ENCODE measurements around the gene EHD1.

The EHD1 gene

GRCh38 chr11:64804346-64805210 is 73.8 kb downstream of the EHD1 start:
- Histone ChIP-seq H3K9me3 (ENCODE audit: control insufficient read depth, low read length) (no peaks in the 10 kb centered on the region), H3K27me3 (replicated peaks; ENCODE audit: control insufficient read depth, insufficient read depth, low read length) (no peaks in the 10 kb centered on the region), H3K9ac (ENCODE audit: low read length) (peak overlapping the region; percentile 85), H3K4me1 (ENCODE audit: control insufficient read depth, insufficient read depth, low read length) (peaks cover 18% of the 10 kb centered on the region), H3K4me3 (ENCODE audit: low read length) (no peak overlapping the region), H3K36me3 (ENCODE audit: control insufficient read depth, insufficient read depth, low read length, severe bottlenecking) (peaks cover 25% of the 10 kb centered on the region)
- DNase-seq (ENCODE audit: low read depth), result no peak

GRCh38 chr11:64803846-64804345 is 74.5 kb downstream of the EHD1 start:
- Histone ChIP-seq H3K27me3 (replicated peaks; ENCODE audit: control insufficient read depth, insufficient read depth, low read length) (no peaks in the 10 kb centered on the region), H3K36me3 (ENCODE audit: control insufficient read depth, insufficient read depth, low read length, severe bottlenecking) (peaks cover 25% of the 10 kb centered on the region), H3K4me1 (ENCODE audit: control insufficient read depth, insufficient read depth, low read length) (peaks cover 12% of the 10 kb centered on the region), H3K4me3 (ENCODE audit: low read length) (peak overlapping the region; percentile 91), H3K9ac (ENCODE audit: low read length) (peak overlapping the region; percentile 85), H3K9me3 (ENCODE audit: control insufficient read depth, low read length) (no peaks in the 10 kb centered on the region)
- DNase-seq (ENCODE audit: low read depth), result no peak

- Histone ChIP-seq H3K9ac (ENCODE audit: low read length) (peak within 1 kb of the TSS; percentile 85), H3K36me3 (ENCODE audit: control insufficient read depth, insufficient read depth, low read length, severe bottlenecking) (peaks cover 25% of the 10 kb centered on the region), H3K9me3 (ENCODE audit: control insufficient read depth, low read length) (no peaks in the 10 kb centered on the region), H3K27me3 (replicated peaks; ENCODE audit: control insufficient read depth, insufficient read depth, low read length) (no peaks in the 10 kb centered on the region), H3K4me3 (ENCODE audit: low read length) (peak within 1 kb of the TSS; percentile 91), H3K4me1 (ENCODE audit: control insufficient read depth, insufficient read depth, low read length) (peaks cover 12% of the 10 kb centered on the region)
- DNase-seq (ENCODE audit: low read depth), result peak; percentile 97
Measured at GRCh38 chr11:64803158-64803845, 75.1 kb downstream of the EHD1 start, which contains the start of gene MAP4K2. MAP4K2 (minus strand) TSS chr11:64803214; CDS start chr11:64803149, 65 bp downstream.

- Histone ChIP-seq H3K9ac (ENCODE audit: low read length) (peak overlapping the region; percentile 42), H3K9me3 (ENCODE audit: control insufficient read depth, low read length) (no peaks in the 10 kb centered on the region), H3K27me3 (replicated peaks; ENCODE audit: control insufficient read depth, insufficient read depth, low read length) (no peaks in the 10 kb centered on the region), H3K4me3 (ENCODE audit: low read length) (peak overlapping the region; percentile 65), H3K36me3 (ENCODE audit: control insufficient read depth, insufficient read depth, low read length, severe bottlenecking) (peaks cover 22% of the 10 kb centered on the region), H3K4me1 (ENCODE audit: control insufficient read depth, insufficient read depth, low read length) (peaks cover 12% of the 10 kb centered on the region)
- DNase-seq (ENCODE audit: low read depth), result no peak
Measured at GRCh38 chr11:64802370-64803157, 75.9 kb downstream of the EHD1 start.
